SK-N-SH (cell line): Measurements from ENCODE around the gene DCLK3. TPM values are rescaled to one million over a fixed set of nuclear protein-coding genes. Genes with fewer than 3 reads are reported as not detected.

Experiments used
- CTCF ChIA-PET: fragments of 300-600, 350-600 bp; formaldehyde crosslinking; extraction: SDS; loops from one replicate; lab custom pipeline; 2021; lab: Yijun Ruan, JAX
- POLR2A ChIA-PET: fragments of 350-600 bp; sonication (Branson Sonifier 250); formaldehyde crosslinking; extraction: SDS; loops from one replicate; lab custom pipeline; 2020; ENCODE audit warnings: antibody characterized with exemption, inconsistent platforms; lab: Yijun Ruan, JAX
- DNase-seq: peaks from one replicate; pipeline ENCODE4 v3.0.0; 2012
- H2AFZ ChIP-seq: fragments of 200-600 bp; sonication (generic); 2 replicates; pipeline ENCODE4 v1.8.1; 2016; ENCODE audit warnings: antibody characterized with exemption, mild to moderate bottlenecking, low read depth
- H3F3A ChIP-seq: fragments of 200-600 bp; sonication (generic); replicated peaks from 2 replicates; pipeline ENCODE3; 2016; ENCODE audit warnings: antibody characterized with exemption, mild to moderate bottlenecking; ENCODE audit not compliant: insufficient read depth
- H3K27ac ChIP-seq, 2 experiments: fragments of 200-500 bp in 1 of 2; fragments of 200-600 bp in 1 of 2; sonication (Bioruptor generic) in 1 of 2; sonication (generic), shearing (Covaris generic) in 1 of 2; 2 replicates each; pipeline versions ENCODE4 v1.5.1 to v1.6.1; 2014 to 2016; ENCODE audit warnings: low read depth in 2 of 2, inconsistent platforms in 1 of 2, low read length in 1 of 2, mild to moderate bottlenecking in 1 of 2, mixed read lengths in 1 of 2
- H3K27me3 ChIP-seq: fragments of 200-600 bp; sonication (generic), shearing (Covaris generic); 2 replicates; pipeline ENCODE4 v1.6.1; 2016; ENCODE audit warnings: mixed run types; ENCODE audit not compliant: insufficient read depth
- H3K36me3 ChIP-seq, 2 experiments: fragments of 200-500 bp in 1 of 2; fragments of 200-600 bp in 1 of 2; sonication (Bioruptor generic) in 1 of 2; sonication (generic) in 1 of 2; replicated peaks in 1 of 2; 2 replicates each; pipeline versions ENCODE3 to v1.5.1; 2014 to 2016; ENCODE audit warnings: low read length in 1 of 2, mild to moderate bottlenecking in 1 of 2; ENCODE audit not compliant: insufficient read depth in 2 of 2, control insufficient read depth in 1 of 2
- H3K4me1 ChIP-seq, 2 experiments: fragments of 200-500 bp in 1 of 2; fragments of 200-600 bp in 1 of 2; sonication (Bioruptor generic) in 1 of 2; sonication (generic), shearing (Covaris generic) in 1 of 2; 2 replicates each; pipeline versions ENCODE4 v1.5.1 to v1.6.1; 2014 to 2016; ENCODE audit warnings: low read depth in 1 of 2, low read length in 1 of 2, mixed run types in 1 of 2; ENCODE audit not compliant: insufficient read depth in 2 of 2, control insufficient read depth in 1 of 2
- H3K4me2 ChIP-seq: fragments of 200-600 bp; sonication (generic), shearing (Covaris generic); 2 replicates; pipeline ENCODE4 v1.6.1; 2017; ENCODE audit warnings: mixed run types
- H3K4me3 ChIP-seq, 2 experiments: fragments of 200-500 bp in 1 of 2; fragments of 200-600 bp in 1 of 2; sonication (Bioruptor generic) in 1 of 2; sonication (generic), shearing (Covaris generic) in 1 of 2; 2 replicates each; pipeline versions ENCODE4 v1.5.1 to v1.8.1; 2014 to 2016; ENCODE audit warnings: low read depth in 2 of 2, inconsistent platforms in 1 of 2, low read length in 1 of 2, mild to moderate bottlenecking in 1 of 2, mixed read lengths in 1 of 2, moderate library complexity in 1 of 2
- H3K79me2 ChIP-seq: fragments of 200-600 bp; sonication (generic); 2 replicates; pipeline ENCODE4 v1.8.1; 2017; ENCODE audit warnings: mild to moderate bottlenecking; ENCODE audit not compliant: insufficient read depth
- H3K9ac ChIP-seq: fragments of 200-600 bp; sonication (generic); 2 replicates; pipeline ENCODE4 v1.6.1; 2017; ENCODE audit warnings: mixed run types
- H3K9me2 ChIP-seq: fragments of 200-600 bp; sonication (generic); 2 replicates; pipeline ENCODE4 v1.6.1; 2017; ENCODE audit warnings: mixed run types
- H3K9me3 ChIP-seq: fragments of 200-600 bp; sonication (generic); 2 replicates; pipeline ENCODE4 v1.6.1; 2017; ENCODE audit warnings: mixed run types, mild to moderate bottlenecking, moderate library complexity
- H4K20me1 ChIP-seq: fragments of 200-600 bp; sonication (generic); 2 replicates; pipeline ENCODE4 v1.6.1; 2017; ENCODE audit warnings: mild to moderate bottlenecking, mixed run types; ENCODE audit not compliant: insufficient read depth
- ELF1 ChIP-seq: IDR thresholded peaks from 2 replicates; pipeline ENCODE4 v1.4.0; 2012
- FOSL2 ChIP-seq: IDR thresholded peaks from 2 replicates; pipeline ENCODE4 v1.4.0; 2012; ENCODE audit warnings: low read depth, mild to moderate bottlenecking, moderate library complexity, borderline replicate concordance
- FOXJ3 ChIP-seq: sonication (generic); formaldehyde crosslinking; IDR thresholded peaks from 2 replicates; pipeline ENCODE4 v1.5.1; 2020; ENCODE audit warnings: mild to moderate bottlenecking, missing genetic modification reagents
- FOXM1 ChIP-seq: IDR thresholded peaks from 2 replicates; pipeline ENCODE4 v1.4.0; 2012; ENCODE audit warnings: low read depth, mild to moderate bottlenecking
- JUND ChIP-seq: IDR thresholded peaks from 2 replicates; pipeline ENCODE4 v1.4.0; 2012
- MXI1 ChIP-seq: IDR thresholded peaks from 2 replicates; pipeline ENCODE4 v1.6.1; 2012; ENCODE audit warnings: mild to moderate bottlenecking, low read depth, low read length, improper control_type of control experiment
- NFIC ChIP-seq: IDR thresholded peaks from 2 replicates; pipeline ENCODE4 v1.4.0; 2012; ENCODE audit warnings: borderline replicate concordance
- NRF1 ChIP-seq: IDR thresholded peaks from 2 replicates; pipeline ENCODE4 v1.6.1; 2012; ENCODE audit warnings: low read depth, mild to moderate bottlenecking, low read length
- PBX3 ChIP-seq: IDR thresholded peaks from 2 replicates; pipeline ENCODE4; 2012
- POLR2AphosphoS5 ChIP-seq: IDR thresholded peaks from 2 replicates; pipeline ENCODE4 v1.6.1; 2012; ENCODE audit warnings: low read depth, low read length
- RXRA ChIP-seq: IDR thresholded peaks from 2 replicates; pipeline ENCODE4 v1.4.0; 2012; ENCODE audit warnings: low read depth, mild to moderate bottlenecking, borderline replicate concordance
- SMC3 ChIP-seq: IDR thresholded peaks from 2 replicates; pipeline ENCODE4 v1.6.1; 2012; ENCODE audit warnings: low read depth, low read length, improper control_type of control experiment
- TCF12 ChIP-seq: IDR thresholded peaks from 2 replicates; pipeline ENCODE4 v1.4.0; 2012
- TEAD4 ChIP-seq: IDR thresholded peaks from 2 replicates; pipeline ENCODE4 v1.4.0; 2012; ENCODE audit warnings: mild to moderate bottlenecking, borderline replicate concordance; ENCODE audit not compliant: insufficient read depth
- USF1 ChIP-seq: IDR thresholded peaks from 2 replicates; pipeline ENCODE4 v1.4.0; 2012; ENCODE audit warnings: low read depth, borderline replicate concordance
- ZBTB33 ChIP-seq: IDR thresholded peaks from 2 replicates; pipeline ENCODE4 v1.4.0; 2012; ENCODE audit warnings: low read depth, borderline replicate concordance
- WGBS: methylation state at CpG from one replicate; pipeline ENCODE4 v1.1.6; 2017; ENCODE audit warnings: low lambda C conversion rate; 5-methylcytosine and 5-hydroxymethylcytosine counted together
- polyA plus RNA-seq, 3 experiments: library from polyadenylated mRNA; depleted of rRNA; stranded (reverse); fragments of >200 nt; gene quantifications; 2 replicates each; pipeline ENCODE4 v1.2.3, GENCODE V29; 2012
- TF ChIP-seq, protein P1 (sequence below): fragments of 150-350 bp; IDR thresholded peaks from 2 replicates; pipeline ENCODE4 v1.6.1; 2016; ENCODE audit warnings: mild to moderate bottlenecking, low read depth, low read length
- TF ChIP-seq, protein P2 (sequence below): fragments of 150-350 bp; IDR thresholded peaks from 2 replicates; pipeline ENCODE4 v1.6.1; 2017; ENCODE audit warnings: antibody characterized with exemption, low read length, low read depth, borderline replicate concordance

Gene DCLK3
- polyA plus RNA-seq, 1 of the 3 experiments (the other 2 are of a cell fraction) = not detected

GRCh38 chr3:36769926-36770325, 5.6 kb upstream of the DCLK3 start:
- no peaks in the 10 kb centered on the region for H3K36me3 ChIP-seq
- H4K20me1 ChIP-seq = no peaks in the 10 kb centered on the region
- no peaks in the 10 kb centered on the region for H3K9me3 ChIP-seq
- POLR2A ChIA-PET = no interaction called here
- no peak overlapping the region for H3K4me3 ChIP-seq
- 0% methylated on average over 1 of the region's 1 CpG for WGBS
- no peaks in the 10 kb centered on the region for H3K9me2 ChIP-seq
- peaks cover 0 to 4% of the 10 kb centered on the region in 2 experiments; a peak in 1 of 4 replicates for H3K4me1 ChIP-seq
- no peaks in the 10 kb centered on the region for H3F3A ChIP-seq
- no peak for DNase-seq
- H3K27ac ChIP-seq = no peak overlapping the region
- no peak overlapping the region for H3K4me2 ChIP-seq
- no peak for TF ChIP-seq NRF1
- no peak for TF ChIP-seq FOXJ3 (CRISPR knock-in tag)
- TF ChIP-seq, protein P1, sequence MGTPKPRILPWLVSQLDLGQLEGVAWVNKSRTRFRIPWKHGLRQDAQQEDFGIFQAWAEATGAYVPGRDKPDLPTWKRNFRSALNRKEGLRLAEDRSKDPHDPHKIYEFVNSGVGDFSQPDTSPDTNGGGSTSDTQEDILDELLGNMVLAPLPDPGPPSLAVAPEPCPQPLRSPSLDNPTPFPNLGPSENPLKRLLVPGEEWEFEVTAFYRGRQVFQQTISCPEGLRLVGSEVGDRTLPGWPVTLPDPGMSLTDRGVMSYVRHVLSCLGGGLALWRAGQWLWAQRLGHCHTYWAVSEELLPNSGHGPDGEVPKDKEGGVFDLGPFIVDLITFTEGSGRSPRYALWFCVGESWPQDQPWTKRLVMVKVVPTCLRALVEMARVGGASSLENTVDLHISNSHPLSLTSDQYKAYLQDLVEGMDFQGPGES = no peak
- H3K9ac ChIP-seq = no peak overlapping the region
- H2AFZ ChIP-seq = no peak overlapping the region
- CTCF ChIA-PET = interaction anchor here (1.7 kb wide), 1 partner anchor 40 kb away, joined by 5 read pairs; no protein-coding TSS in a partner anchor
- H3K79me2 ChIP-seq = no peaks in the 10 kb centered on the region
- peaks cover 8% of the 10 kb centered on the region; the same call in 1 of the 2 replicates for H3K27me3 ChIP-seq

DNA sequence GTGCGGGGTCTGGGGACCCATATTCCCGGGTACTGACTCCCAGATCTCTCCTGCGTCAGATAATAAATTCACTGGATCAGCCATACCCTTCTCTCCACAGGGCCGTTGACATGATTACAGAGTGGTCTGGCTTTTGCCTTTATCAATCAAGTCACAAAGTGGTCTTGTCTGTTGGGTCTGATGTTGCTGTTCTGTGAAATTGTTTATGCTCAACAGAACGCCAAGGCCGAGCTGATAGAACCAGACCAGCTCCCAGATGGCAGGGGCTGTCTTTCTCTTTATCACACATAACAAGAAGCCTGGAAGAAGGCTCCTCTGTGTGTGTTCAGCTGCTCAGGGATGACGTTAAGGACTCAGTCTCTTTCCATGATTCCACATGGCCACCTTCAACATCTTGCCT, 751 bp upstream of the DCLK3 start:
- Histone ChIP-seq H3K4me2 (no peak overlapping the region), H3K36me3 (no peaks in the 10 kb centered on the region), H3K9ac (no peak overlapping the region), H3F3A (no peaks in the 10 kb centered on the region), H2AFZ (no peak overlapping the region), H3K79me2 (no peaks in the 10 kb centered on the region), H3K4me3 (no peak overlapping the region), H3K9me3 (no peaks in the 10 kb centered on the region), H3K27me3 (peaks cover 34% of the 10 kb centered on the region; the same call in 1 of the 2 replicates), H4K20me1 (no peaks in the 10 kb centered on the region), H3K9me2 (no peaks in the 10 kb centered on the region), H3K4me1 (peaks cover 0 to 3% of the 10 kb centered on the region in 2 experiments; a peak in 1 of 4 replicates), H3K27ac (no peak overlapping the region)
- POLR2A ChIA-PET = no interaction called here
- CTCF ChIA-PET = interaction anchor here (1.1 kb wide), 1 partner anchor 103 kb away, joined by 4 read pairs; no protein-coding TSS in a partner anchor
- no peak for TF ChIP-seq PBX3
- TF ChIP-seq MXI1 = no peak
- TF ChIP-seq USF1 = no peak
- no peak for TF ChIP-seq NFIC
- TF ChIP-seq ELF1 = no peak
- no peak for TF ChIP-seq FOXJ3 (CRISPR knock-in tag)
- no peak for TF ChIP-seq JUND
- no peak for TF ChIP-seq SMC3
- TF ChIP-seq POLR2AphosphoS5 = no peak
- no peak for TF ChIP-seq TEAD4
- no peak for TF ChIP-seq RXRA
- no peak for TF ChIP-seq NRF1
- TF ChIP-seq TCF12 = no peak
- TF ChIP-seq ZBTB33 = no peak
- TF ChIP-seq FOXM1 = no peak
- TF ChIP-seq, protein P2, sequence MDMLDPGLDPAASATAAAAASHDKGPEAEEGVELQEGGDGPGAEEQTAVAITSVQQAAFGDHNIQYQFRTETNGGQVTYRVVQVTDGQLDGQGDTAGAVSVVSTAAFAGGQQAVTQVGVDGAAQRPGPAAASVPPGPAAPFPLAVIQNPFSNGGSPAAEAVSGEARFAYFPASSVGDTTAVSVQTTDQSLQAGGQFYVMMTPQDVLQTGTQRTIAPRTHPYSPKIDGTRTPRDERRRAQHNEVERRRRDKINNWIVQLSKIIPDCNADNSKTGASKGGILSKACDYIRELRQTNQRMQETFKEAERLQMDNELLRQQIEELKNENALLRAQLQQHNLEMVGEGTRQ = no peak
- no peak for TF ChIP-seq FOSL2
- peak; percentile 32 for DNase-seq
- WGBS = 39% methylated on average over 7 of the region's 7 CpGs
